PC-3 (cell line): Measurements from ENCODE around the gene MFAP1.

Source experiments
- EZH2phosphoT487 ChIP-seq: fragments of 300-600 bp; sonication (generic); IDR thresholded peaks from 2 replicates; pipeline ENCODE4 v1.6.1; 2018; ENCODE audit warnings: mild to moderate bottlenecking, antibody characterized with exemption, low read length, borderline replicate concordance
- TF ChIP-seq, protein P1 (sequence below): fragments of 300-600 bp; sonication (generic); conservative IDR thresholded peaks from 2 replicates; pipeline ENCODE4 v1.5.1; 2017; ENCODE audit warnings: antibody characterized with exemption, low read depth, mild to moderate bottlenecking, low read length

DNA sequence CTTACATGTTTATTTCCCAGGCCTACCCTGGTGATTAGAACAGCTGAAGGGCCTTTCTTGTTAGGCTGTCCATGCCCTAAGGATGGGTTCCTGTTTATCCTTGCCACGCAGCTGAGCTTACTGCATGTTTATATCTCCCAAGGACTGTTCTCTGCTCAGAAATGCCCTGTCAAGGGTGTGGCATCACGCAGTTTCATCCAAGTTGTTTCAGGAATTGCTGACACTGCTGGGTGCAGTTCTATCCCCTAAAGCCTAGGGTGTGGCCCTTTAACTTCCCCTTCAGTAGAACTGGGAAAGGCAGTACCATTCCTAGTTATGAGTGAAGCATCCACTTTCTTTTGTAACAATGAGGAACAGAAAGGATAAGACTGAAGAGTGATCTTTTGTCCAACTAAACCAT, 52.7 kb downstream of the MFAP1 start:
- TF ChIP-seq, protein P1, sequence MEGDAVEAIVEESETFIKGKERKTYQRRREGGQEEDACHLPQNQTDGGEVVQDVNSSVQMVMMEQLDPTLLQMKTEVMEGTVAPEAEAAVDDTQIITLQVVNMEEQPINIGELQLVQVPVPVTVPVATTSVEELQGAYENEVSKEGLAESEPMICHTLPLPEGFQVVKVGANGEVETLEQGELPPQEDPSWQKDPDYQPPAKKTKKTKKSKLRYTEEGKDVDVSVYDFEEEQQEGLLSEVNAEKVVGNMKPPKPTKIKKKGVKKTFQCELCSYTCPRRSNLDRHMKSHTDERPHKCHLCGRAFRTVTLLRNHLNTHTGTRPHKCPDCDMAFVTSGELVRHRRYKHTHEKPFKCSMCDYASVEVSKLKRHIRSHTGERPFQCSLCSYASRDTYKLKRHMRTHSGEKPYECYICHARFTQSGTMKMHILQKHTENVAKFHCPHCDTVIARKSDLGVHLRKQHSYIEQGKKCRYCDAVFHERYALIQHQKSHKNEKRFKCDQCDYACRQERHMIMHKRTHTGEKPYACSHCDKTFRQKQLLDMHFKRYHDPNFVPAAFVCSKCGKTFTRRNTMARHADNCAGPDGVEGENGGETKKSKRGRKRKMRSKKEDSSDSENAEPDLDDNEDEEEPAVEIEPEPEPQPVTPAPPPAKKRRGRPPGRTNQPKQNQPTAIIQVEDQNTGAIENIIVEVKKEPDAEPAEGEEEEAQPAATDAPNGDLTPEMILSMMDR = no peak
- TF ChIP-seq EZH2phosphoT487 = no peak
